Measurements from ENCODE around the gene ATP5PO.
"Not testable (repeated sequence)": the region's sequence is repeated elsewhere in the genome, so short reads cannot be mapped to it uniquely, and the experiment has no call there.

The ATP5PO gene

GRCh38 chr21:33897739-33898138 lies 17.9 kb downstream of the ATP5PO start:
- no peak for DNase-seq

GRCh38 chr21:33897098-33897497 lies 18.5 kb downstream of the ATP5PO start:
- DNase-seq = no peak

GRCh38 chr21:33896691-33897090 lies 18.9 kb downstream of the ATP5PO start:
- no peak for DNase-seq

- DNase-seq = no peak
Observed at GRCh38 chr21:33895356-33895755, 20.2 kb downstream of the ATP5PO start.

- DNase-seq = peak; percentile 96
Observed at GRCh38 chr21:33894736-33895288, 20.8 kb downstream of the ATP5PO start.

- peak; percentile 79 for DNase-seq
Observed at GRCh38 chr21:33893917-33894316, 21.7 kb downstream of the ATP5PO start.

- DNase-seq = peak; percentile 54
Observed at GRCh38 chr21:33892853-33893252, 22.8 kb downstream of the ATP5PO start.

GRCh38 chr21:33890187-33890586 lies 25.4 kb downstream of the ATP5PO start:
- DNase-seq = no peak

GRCh38 chr21:33886321-33886720 lies 29.3 kb downstream of the ATP5PO start:
- no peak for DNase-seq

GRCh38 chr21:33885172-33885514 lies 30.5 kb downstream of the ATP5PO start:
- DNase-seq = no peak

GRCh38 chr21:33884376-33885171 lies 31.0 kb downstream of the ATP5PO start:
- no peak for DNase-seq

- DNase-seq = no peak
Observed at GRCh38 chr21:33883118-33883517, 32.5 kb downstream of the ATP5PO start.

- DNase-seq = no peak
Observed at GRCh38 chr21:33881689-33882440, 33.7 kb downstream of the ATP5PO start.

- DNase-seq = no peak
Observed at GRCh38 chr21:33880626-33881025, 35.0 kb downstream of the ATP5PO start.

- no peak for DNase-seq
Observed at GRCh38 chr21:33878824-33879223, 36.8 kb downstream of the ATP5PO start.

- no peak for DNase-seq
Observed at GRCh38 chr21:33875026-33875695, 40.4 kb downstream of the ATP5PO start.

GRCh38 chr21:33874161-33874560 lies 41.4 kb downstream of the ATP5PO start:
- DNase-seq = no peak

GRCh38 chr21:33872881-33873515 lies 42.6 kb downstream of the ATP5PO start:
- no peak for DNase-seq

- no peak for DNase-seq
Observed at GRCh38 chr21:33871171-33871570, 44.4 kb downstream of the ATP5PO start.

- peak; percentile 21 for DNase-seq
Observed at GRCh38 chr21:33870768-33871167, 44.8 kb downstream of the ATP5PO start.

- no peak for DNase-seq
Observed at GRCh38 chr21:33869873-33870272, 45.7 kb downstream of the ATP5PO start.

- DNase-seq = not testable (repeated sequence)
Observed at GRCh38 chr21:33867868-33868267, 47.7 kb downstream of the ATP5PO start.

GRCh38 chr21:33866826-33867225 lies 48.8 kb downstream of the ATP5PO start:
- DNase-seq = no peak

Measured in NCI-H82 (cell line).